Uterus (tissue), 2 donors: ENCODE data around the gene DLG4.

Source experiments
- CTCF ChIP-seq, 4 experiments: fragments of 200-600 bp in 2 of 4; fragments of 450-650 bp in 2 of 4; sonication (generic) in 2 of 4; IDR thresholded peaks; one replicate each; pipeline ENCODE4 v1.5.1; 2016 to 2019; ENCODE audit warnings: antibody characterized with exemption in 4 of 4, mild to moderate bottlenecking in 2 of 4, moderate library complexity in 1 of 4
- POLR2A ChIP-seq, 2 donors: fragments of 450-650 bp; IDR thresholded peaks; one replicate each; pipeline ENCODE4 v1.6.1; 2016; ENCODE audit warnings: antibody characterized with exemption in 2 of 2, mild to moderate bottlenecking in 1 of 2, moderate library complexity in 1 of 2

- TF ChIP-seq CTCF (IDR thresholded peaks at IDR 0.05) (no peak), POLR2A (IDR thresholded peaks at IDR 0.05) (no peak)
These were observed 21.6 kb upstream of the DLG4 start for GRCh38 chr17:7241090-7241733.
